ENCODE measurements around the gene RBM34. TPM values are rescaled to one million over a fixed set of nuclear protein-coding genes. Genes with fewer than 3 reads are reported as not detected.

The RBM34 gene
- total RNA-seq, 1 experiment from 2014 or later = 106 TPM

DNA sequence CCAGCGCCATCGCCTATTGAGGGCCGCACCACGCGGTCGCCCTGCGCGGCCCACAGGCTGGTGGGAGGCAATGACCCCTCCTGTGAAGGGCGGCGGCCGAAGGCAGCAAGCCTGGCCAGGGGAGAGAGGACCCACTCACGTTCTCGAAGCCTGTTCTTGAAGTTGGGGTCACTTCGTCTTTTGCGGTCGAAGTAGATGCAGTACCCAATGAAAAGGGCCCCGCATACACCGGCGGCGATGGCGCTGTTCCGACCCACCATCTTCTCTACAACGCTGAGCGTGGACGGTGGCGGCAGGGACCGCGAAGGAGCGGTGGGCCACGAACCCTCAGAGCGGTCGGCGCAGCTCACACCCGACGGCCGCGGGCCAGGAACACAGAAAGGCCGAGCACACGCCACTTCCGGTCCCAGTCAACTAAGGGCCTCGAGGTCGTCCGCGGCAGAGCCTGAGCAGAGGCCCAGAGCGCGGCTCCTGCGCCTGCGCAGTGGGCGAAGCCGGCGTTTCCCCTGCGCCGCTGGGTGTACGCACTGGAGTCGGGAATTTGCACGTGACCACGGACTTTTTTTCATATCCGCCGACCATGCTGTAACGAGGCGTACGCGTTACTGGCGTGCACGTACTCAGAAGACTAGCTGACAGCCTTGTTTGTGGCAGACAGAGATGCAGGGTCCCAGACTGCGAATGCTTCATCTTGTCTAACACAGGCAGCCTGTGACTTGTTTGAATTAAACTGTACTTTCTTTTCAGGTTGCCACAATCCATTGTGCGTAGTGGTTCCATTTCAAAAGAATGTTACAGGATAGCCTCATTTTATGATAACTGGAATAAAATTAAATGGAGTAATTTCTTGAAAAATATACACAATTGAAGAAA, 32.4 kb downstream of the RBM34 start, which contains the start of gene TOMM20:
Gene TOMM20 (minus strand): TSS at position 382 of the 873 bp plus-strand sequence. CDS start 122 bp downstream, at position 260.
- TSS peak; percentile 98 for BruUV-seq (replicated peaks)
- Histone ChIP-seq H3K9me3 (ENCODE audit: insufficient read depth, low read depth) (no peaks in the 10 kb centered on the region), H3F3A (ENCODE audit: insufficient read depth, low read depth) (peaks cover 42% of the 10 kb centered on the region), H3K27ac (peak within 1 kb of the TSS; percentile 74), H3K79me2 (ENCODE audit: low read depth) (peaks cover 50% of the 10 kb centered on the region), H3K4me3 (peak within 1 kb of the TSS; percentile 90), H2AFZ (peak within 1 kb of the TSS; percentile 83), H4K20me1 (ENCODE audit: insufficient read depth) (peaks cover 41% of the 10 kb centered on the region), H3K4me1 (replicated peaks; ENCODE audit: insufficient read depth) (peaks cover 43% of the 10 kb centered on the region), H3K36me3 (ENCODE audit: low read depth) (peaks cover 19% of the 10 kb centered on the region), H3K27me3 (ENCODE audit: insufficient read depth, low read depth) (no peaks in the 10 kb centered on the region), H3K4me2 (peak within 1 kb of the TSS; percentile 81), H3K9me2 (ENCODE audit: insufficient read depth) (no peaks in the 10 kb centered on the region)
- intact Hi-C loops (cut with micrococcal nuclease; ENCODE audit: unreplicated experiment) = loop anchor here (2.0 to 10.0 kb wide), 2 partner anchors 196 to 376 kb away; partner anchors contain the start of genes ARID4B, B3GALNT2 and GGPS1
- DNase-seq = peak; percentile 93 to 98
- POLR2A ChIA-PET (ENCODE audit: unreplicated experiment) = interaction anchor here (0.5 to 0.6 kb wide), 3 partner anchors 19 to 925 kb away, joined by 3 to 10 read pairs (median 4); no protein-coding TSS in a partner anchor
- CTCF ChIA-PET = interaction anchor here (0.6 kb wide), 1 partner anchor 376 kb away, joined by 3 read pairs; no protein-coding TSS in a partner anchor
- TF ChIP-seq, protein P1, sequence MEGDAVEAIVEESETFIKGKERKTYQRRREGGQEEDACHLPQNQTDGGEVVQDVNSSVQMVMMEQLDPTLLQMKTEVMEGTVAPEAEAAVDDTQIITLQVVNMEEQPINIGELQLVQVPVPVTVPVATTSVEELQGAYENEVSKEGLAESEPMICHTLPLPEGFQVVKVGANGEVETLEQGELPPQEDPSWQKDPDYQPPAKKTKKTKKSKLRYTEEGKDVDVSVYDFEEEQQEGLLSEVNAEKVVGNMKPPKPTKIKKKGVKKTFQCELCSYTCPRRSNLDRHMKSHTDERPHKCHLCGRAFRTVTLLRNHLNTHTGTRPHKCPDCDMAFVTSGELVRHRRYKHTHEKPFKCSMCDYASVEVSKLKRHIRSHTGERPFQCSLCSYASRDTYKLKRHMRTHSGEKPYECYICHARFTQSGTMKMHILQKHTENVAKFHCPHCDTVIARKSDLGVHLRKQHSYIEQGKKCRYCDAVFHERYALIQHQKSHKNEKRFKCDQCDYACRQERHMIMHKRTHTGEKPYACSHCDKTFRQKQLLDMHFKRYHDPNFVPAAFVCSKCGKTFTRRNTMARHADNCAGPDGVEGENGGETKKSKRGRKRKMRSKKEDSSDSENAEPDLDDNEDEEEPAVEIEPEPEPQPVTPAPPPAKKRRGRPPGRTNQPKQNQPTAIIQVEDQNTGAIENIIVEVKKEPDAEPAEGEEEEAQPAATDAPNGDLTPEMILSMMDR (conservative IDR thresholded peaks at IDR 0.05) = no peak
- TF ChIP-seq EZH2 (IDR thresholded peaks at IDR 0.05; ENCODE audit: low read depth) = no peak

DNA sequence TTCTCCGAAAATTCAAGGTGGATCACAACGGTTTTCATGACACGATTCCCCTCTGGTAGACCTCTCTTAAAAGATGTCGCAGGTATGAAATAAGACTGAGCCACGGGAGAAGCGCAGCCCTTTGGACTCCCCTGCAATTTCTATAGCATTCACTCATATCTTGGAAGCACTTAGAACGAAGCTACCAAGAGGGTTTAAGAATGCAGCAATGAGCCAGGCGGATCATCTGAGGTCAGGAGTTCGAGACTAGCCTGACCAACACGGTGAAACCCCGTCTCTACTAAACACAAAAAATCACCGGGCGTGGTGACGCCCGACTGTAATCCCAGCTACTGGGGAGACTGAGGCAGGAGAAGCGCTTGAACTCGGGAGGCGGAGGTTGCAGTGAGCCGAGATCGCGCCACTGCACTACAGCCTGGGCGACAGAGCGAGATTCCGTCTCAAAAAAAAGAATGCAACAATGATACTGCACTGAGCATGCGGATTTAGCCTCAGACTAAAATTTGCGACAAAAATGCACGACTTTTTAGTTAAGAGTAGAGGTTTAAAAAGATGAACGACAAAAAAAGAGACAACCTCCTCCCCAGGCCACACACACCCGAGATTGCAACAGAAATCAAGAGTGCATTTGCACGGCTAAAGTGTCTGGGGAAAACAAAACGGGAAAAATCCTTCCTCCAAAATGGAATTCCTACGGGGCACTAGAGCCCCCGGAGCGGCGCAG, 33.2 kb downstream of the RBM34 start:
- peak overlapping the region; percentile 83 for H2AFZ ChIP-seq
- H4K20me1 ChIP-seq (ENCODE audit: insufficient read depth) = peaks cover 49% of the 10 kb centered on the region
- H3K4me1 ChIP-seq (replicated peaks; ENCODE audit: insufficient read depth) = peaks cover 48% of the 10 kb centered on the region
- H3K4me2 ChIP-seq = peak overlapping the region; percentile 81
- BruUV-seq (replicated peaks) = no TSS peak
- POLR2A ChIA-PET (ENCODE audit: unreplicated experiment) = interaction anchor here (0.7 kb wide), 1 partner anchor 33 kb away, joined by 3 read pairs; the partner anchor contains the start of gene RBM34
- H3K4me3 ChIP-seq = peak overlapping the region; percentile 90
- H3K9me2 ChIP-seq (ENCODE audit: insufficient read depth) = no peaks in the 10 kb centered on the region
- H3F3A ChIP-seq (ENCODE audit: insufficient read depth, low read depth) = peaks cover 46% of the 10 kb centered on the region
- H3K9me3 ChIP-seq (ENCODE audit: insufficient read depth, low read depth) = no peaks in the 10 kb centered on the region
- no peak for TF ChIP-seq EZH2 (IDR thresholded peaks at IDR 0.05; ENCODE audit: low read depth)
- TF ChIP-seq, protein P1 (conservative IDR thresholded peaks at IDR 0.05) = no peak
- DNase-seq = no peak
- H3K27ac ChIP-seq = peak overlapping the region; percentile 74
- no peaks in the 10 kb centered on the region for H3K27me3 ChIP-seq (ENCODE audit: insufficient read depth, low read depth)
- intact Hi-C loops (cut with micrococcal nuclease; ENCODE audit: unreplicated experiment) = loop anchor here (2.0 to 10.0 kb wide), 2 partner anchors 197 to 377 kb away; partner anchors contain the start of genes ARID4B, B3GALNT2 and GGPS1
- CTCF ChIA-PET = interaction anchor here (0.6 kb wide), 1 partner anchor 377 kb away, joined by 3 read pairs; no protein-coding TSS in a partner anchor
- H3K36me3 ChIP-seq (ENCODE audit: low read depth) = peaks cover 24% of the 10 kb centered on the region
- H3K79me2 ChIP-seq (ENCODE audit: low read depth) = peaks cover 58% of the 10 kb centered on the region

DNA sequence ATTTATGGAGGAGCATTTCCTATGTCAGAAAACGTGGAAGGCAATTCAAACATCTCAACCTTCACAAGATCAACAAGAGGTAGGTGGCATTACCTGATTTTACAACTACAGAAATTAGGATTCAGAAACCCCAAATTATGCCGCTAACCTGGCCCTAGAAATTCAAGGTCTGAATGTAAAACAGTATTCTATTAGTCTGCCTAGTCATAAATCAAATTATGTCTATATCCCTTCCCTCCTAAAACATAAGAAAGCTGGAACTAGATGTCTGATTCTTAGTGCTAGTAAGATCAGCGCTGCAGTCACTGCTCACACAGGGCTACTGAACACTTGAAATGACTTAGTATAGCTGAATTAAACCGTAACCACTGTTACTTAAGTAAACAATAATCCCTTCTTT, 33.8 kb downstream of the RBM34 start:
- Histone ChIP-seq H4K20me1 (ENCODE audit: insufficient read depth) (peaks cover 56% of the 10 kb centered on the region), H3K4me2 (peak overlapping the region; percentile 81), H3K27ac (peak overlapping the region; percentile 74), H3F3A (ENCODE audit: insufficient read depth, low read depth) (peaks cover 45% of the 10 kb centered on the region), H3K79me2 (ENCODE audit: low read depth) (peaks cover 64% of the 10 kb centered on the region), H3K9me3 (ENCODE audit: insufficient read depth, low read depth) (no peaks in the 10 kb centered on the region), H3K4me3 (peak overlapping the region; percentile 90), H3K27me3 (ENCODE audit: insufficient read depth, low read depth) (no peaks in the 10 kb centered on the region), H3K9me2 (ENCODE audit: insufficient read depth) (no peaks in the 10 kb centered on the region), H2AFZ (no peak overlapping the region), H3K4me1 (replicated peaks; ENCODE audit: insufficient read depth) (peaks cover 48% of the 10 kb centered on the region), H3K36me3 (ENCODE audit: low read depth) (peaks cover 24% of the 10 kb centered on the region)
- ChIA-PET POLR2A (ENCODE audit: unreplicated experiment) (interaction anchor here (0.6 to 0.7 kb wide), 2 partner anchors 34 to 740 kb away, joined by 3 read pairs; partner anchors contain the start of gene RBM34), CTCF (no interaction called here)
- BruUV-seq (replicated peaks) = no TSS peak
- DNase-seq = no peak
- TF ChIP-seq EZH2 (IDR thresholded peaks at IDR 0.05; ENCODE audit: low read depth) = no peak
- TF ChIP-seq, protein P1 (conservative IDR thresholded peaks at IDR 0.05) = no peak
- intact Hi-C loops (cut with micrococcal nuclease; ENCODE audit: unreplicated experiment) = loop anchor here (10.0 kb wide), 1 partner anchor 198 kb away; the partner anchor contains the start of genes ARID4B and GGPS1

Data from PC-9 (cell line).